ENCODE data around the gene KDR.

DNA sequence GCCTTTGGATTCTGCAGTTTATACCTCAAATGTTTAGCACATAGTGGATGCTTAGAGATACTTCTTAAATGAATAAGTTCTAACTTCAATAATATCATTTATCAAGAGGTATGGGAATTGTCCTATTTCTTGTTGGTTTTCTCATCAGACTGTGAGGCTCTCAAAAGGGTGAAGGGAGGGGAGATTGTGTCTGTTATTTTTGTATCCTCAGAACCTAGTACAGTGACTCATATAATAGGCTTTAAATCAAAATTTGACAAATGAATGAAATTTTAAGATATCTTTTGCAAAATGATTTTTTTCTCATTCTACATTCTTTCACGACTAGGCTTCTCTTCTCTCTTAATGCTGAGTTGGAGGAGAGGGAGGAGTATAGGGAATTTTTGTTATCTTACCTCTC, 89.5 kb downstream of the KDR start:
- TF ChIP-seq, protein P1, sequence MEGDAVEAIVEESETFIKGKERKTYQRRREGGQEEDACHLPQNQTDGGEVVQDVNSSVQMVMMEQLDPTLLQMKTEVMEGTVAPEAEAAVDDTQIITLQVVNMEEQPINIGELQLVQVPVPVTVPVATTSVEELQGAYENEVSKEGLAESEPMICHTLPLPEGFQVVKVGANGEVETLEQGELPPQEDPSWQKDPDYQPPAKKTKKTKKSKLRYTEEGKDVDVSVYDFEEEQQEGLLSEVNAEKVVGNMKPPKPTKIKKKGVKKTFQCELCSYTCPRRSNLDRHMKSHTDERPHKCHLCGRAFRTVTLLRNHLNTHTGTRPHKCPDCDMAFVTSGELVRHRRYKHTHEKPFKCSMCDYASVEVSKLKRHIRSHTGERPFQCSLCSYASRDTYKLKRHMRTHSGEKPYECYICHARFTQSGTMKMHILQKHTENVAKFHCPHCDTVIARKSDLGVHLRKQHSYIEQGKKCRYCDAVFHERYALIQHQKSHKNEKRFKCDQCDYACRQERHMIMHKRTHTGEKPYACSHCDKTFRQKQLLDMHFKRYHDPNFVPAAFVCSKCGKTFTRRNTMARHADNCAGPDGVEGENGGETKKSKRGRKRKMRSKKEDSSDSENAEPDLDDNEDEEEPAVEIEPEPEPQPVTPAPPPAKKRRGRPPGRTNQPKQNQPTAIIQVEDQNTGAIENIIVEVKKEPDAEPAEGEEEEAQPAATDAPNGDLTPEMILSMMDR (IDR thresholded peaks at IDR 0.05) = no peak
- TF ChIP-seq POLR2A (IDR thresholded peaks at IDR 0.05) (no peak), POLR2AphosphoS5 (IDR thresholded peaks at IDR 0.05) (no peak)
